Hematopoietic multipotent progenitor cell treated with erythropoietin and hydrocortisone succinate and interleukin-3 and kit ligand, for 4 days (in vitro differentiated cells): ENCODE measurements around the gene GRIK5.

Experiments used
- DNase-seq: peaks from one replicate; pipeline ENCODE4 v3.0.0-alpha.2; 2015

Gene GRIK5

GRCh38 chr19:42075616-42076379, 5.8 kb upstream of the GRIK5 start, which contains the start of gene ZNF574:
Gene ZNF574, plus strand, starts transcription at chr19:42076166. Its CDS starts 2,441 bp downstream, at chr19:42078607.
- DNase-seq, result peak; percentile 100

GRCh38 chr19:42075364-42075615, 5.3 kb upstream of the GRIK5 start:
- peak; percentile 54 for DNase-seq

- DNase-seq, result no peak
Measured at GRCh38 chr19:42074513-42075363, 4.7 kb upstream of the GRIK5 start.

GRCh38 chr19:42071247-42071646, 1.2 kb upstream of the GRIK5 start:
- no peak for DNase-seq

- peak; percentile 76 for DNase-seq
Measured at GRCh38 chr19:42068756-42069571, 1.0 kb downstream of the GRIK5 start.

GRCh38 chr19:42068361-42068755, 1.6 kb downstream of the GRIK5 start:
- DNase-seq, result no peak

GRCh38 chr19:42067315-42067888, 2.6 kb downstream of the GRIK5 start:
- DNase-seq, result no peak

GRCh38 chr19:42066075-42066754, 3.8 kb downstream of the GRIK5 start:
- DNase-seq, result peak; percentile 66

GRCh38 chr19:42065511-42065910, 4.5 kb downstream of the GRIK5 start:
- no peak for DNase-seq

GRCh38 chr19:42065051-42065450, 5.0 kb downstream of the GRIK5 start:
- DNase-seq, result no peak

GRCh38 chr19:42064432-42064831, 5.6 kb downstream of the GRIK5 start:
- no peak for DNase-seq

GRCh38 chr19:42062381-42062780, 7.6 kb downstream of the GRIK5 start:
- no peak for DNase-seq

GRCh38 chr19:42060117-42060516, 9.9 kb downstream of the GRIK5 start:
- no peak for DNase-seq

- DNase-seq, result no peak
Measured at GRCh38 chr19:42059196-42059595, 10.8 kb downstream of the GRIK5 start.

- DNase-seq, result no peak
Measured at GRCh38 chr19:42057846-42058245, 12.2 kb downstream of the GRIK5 start.

GRCh38 chr19:42054205-42054604, 15.8 kb downstream of the GRIK5 start:
- no peak for DNase-seq

- DNase-seq, result no peak
Measured at GRCh38 chr19:42053037-42053935, 16.7 kb downstream of the GRIK5 start.

GRCh38 chr19:42052241-42052863, 17.7 kb downstream of the GRIK5 start:
- DNase-seq, result no peak

GRCh38 chr19:42051166-42052115, 18.6 kb downstream of the GRIK5 start:
- no peak for DNase-seq

GRCh38 chr19:42048992-42049391, 21.0 kb downstream of the GRIK5 start:
- DNase-seq, result no peak
